Mucosa of stomach (tissue), 1 donor: ENCODE results near the gene GALNT13.

Experiments used
- H3K27me3 ChIP-seq: one replicate; pipeline ENCODE4 v1.7.0; 2013; ENCODE audit warnings: mild to moderate bottlenecking, low read length; ENCODE audit not compliant: control insufficient read depth, insufficient read depth
- H3K36me3 ChIP-seq: one replicate; pipeline ENCODE4 v1.7.0; 2013; ENCODE audit warnings: low read length; ENCODE audit not compliant: control insufficient read depth, insufficient read depth
- H3K4me1 ChIP-seq: one replicate; pipeline ENCODE4 v1.7.0; 2013; ENCODE audit warnings: mild to moderate bottlenecking, low read length; ENCODE audit not compliant: control insufficient read depth, insufficient read depth
- H3K4me3 ChIP-seq: one replicate; pipeline ENCODE4 v1.7.0; 2013; ENCODE audit warnings: low read length
- H3K9ac ChIP-seq: one replicate; pipeline ENCODE4 v1.7.0; 2013; ENCODE audit warnings: mild to moderate bottlenecking, low read length, moderate library complexity
- H3K9me3 ChIP-seq: one replicate; pipeline ENCODE4 v1.7.0; 2013; ENCODE audit warnings: mild to moderate bottlenecking, low read length, moderate library complexity; ENCODE audit not compliant: control insufficient read depth
- donor health status: Pancreatic carcinoma.

Gene GALNT13

DNA sequence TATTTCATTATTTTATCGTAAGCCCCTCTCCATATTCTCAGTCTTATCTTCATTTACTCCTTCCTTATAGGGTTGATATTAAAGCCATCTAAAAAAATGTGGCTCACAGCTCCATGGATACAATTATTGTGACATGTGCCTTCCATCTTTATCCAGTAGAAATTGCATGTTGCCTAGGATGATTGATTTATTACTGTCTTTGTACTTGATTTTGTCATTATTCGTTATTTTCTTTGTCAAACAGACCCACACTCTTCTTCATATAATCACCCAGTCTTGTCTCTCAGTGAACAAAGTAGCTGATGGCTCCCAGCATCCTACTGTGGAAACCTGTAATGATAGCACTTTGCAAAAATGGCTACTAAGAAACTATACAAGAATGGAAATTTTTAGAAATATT is 574.6 kb downstream of the GALNT13 start:
- peaks cover 4% of the 10 kb centered on the region for H3K4me1 ChIP-seq

GRCh38 chr2:154447727-154448418 is 576.2 kb downstream of the GALNT13 start:
- no peaks in the 10 kb centered on the region for H3K36me3 ChIP-seq
- no peak overlapping the region for H3K4me3 ChIP-seq
- no peaks in the 10 kb centered on the region for H3K27me3 ChIP-seq
- H3K4me1 ChIP-seq: peaks cover 4% of the 10 kb centered on the region
- no peaks in the 10 kb centered on the region for H3K9me3 ChIP-seq
- H3K9ac ChIP-seq: no peak overlapping the region

More for the DNA sequence above, 574.6 kb downstream of the GALNT13 start:
- Histone ChIP-seq H3K9ac (no peak overlapping the region), H3K9me3 (no peaks in the 10 kb centered on the region), H3K4me3 (no peak overlapping the region), H3K27me3 (no peaks in the 10 kb centered on the region), H3K36me3 (no peaks in the 10 kb centered on the region)

- Histone ChIP-seq H3K9me3 (no peaks in the 10 kb centered on the region), H3K36me3 (no peaks in the 10 kb centered on the region), H3K9ac (no peak overlapping the region), H3K4me1 (peaks cover 4% of the 10 kb centered on the region), H3K27me3 (no peaks in the 10 kb centered on the region), H3K4me3 (no peak overlapping the region)
Observed at GRCh38 chr2:154449951-154450658, 578.4 kb downstream of the GALNT13 start.

DNA sequence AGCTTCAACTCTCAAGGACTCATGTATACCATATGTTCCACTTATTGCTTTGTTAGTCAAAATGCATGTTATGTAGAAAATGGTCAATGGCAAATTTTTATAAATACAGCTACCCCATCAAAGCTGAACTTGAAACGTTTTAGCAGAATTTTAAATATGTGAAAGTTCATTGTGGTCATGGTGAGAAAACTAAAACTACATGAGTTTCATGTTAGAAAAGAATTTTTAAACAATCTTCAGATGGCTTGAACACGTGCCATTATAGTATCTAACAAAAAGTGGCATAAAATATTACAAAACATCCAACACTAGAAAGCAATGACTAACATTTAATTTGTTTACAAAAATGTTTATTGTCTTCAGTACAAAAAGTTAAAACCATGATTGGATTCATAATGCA is 580.7 kb downstream of the GALNT13 start:
- Histone ChIP-seq H3K36me3 (no peaks in the 10 kb centered on the region), H3K9me3 (no peaks in the 10 kb centered on the region), H3K4me1 (peaks cover 2% of the 10 kb centered on the region), H3K4me3 (no peak overlapping the region), H3K9ac (no peak overlapping the region), H3K27me3 (no peaks in the 10 kb centered on the region)

- Histone ChIP-seq H3K4me1 (no peaks in the 10 kb centered on the region), H3K27me3 (no peaks in the 10 kb centered on the region), H3K9ac (no peak overlapping the region), H3K36me3 (no peaks in the 10 kb centered on the region), H3K4me3 (no peak overlapping the region), H3K9me3 (no peaks in the 10 kb centered on the region)
Observed at GRCh38 chr2:154452906-154453493, 581.3 kb downstream of the GALNT13 start.

- no peaks in the 10 kb centered on the region for H3K27me3 ChIP-seq
- H3K9me3 ChIP-seq: no peaks in the 10 kb centered on the region
- H3K4me3 ChIP-seq: no peak overlapping the region
- H3K4me1 ChIP-seq: no peaks in the 10 kb centered on the region
- no peak overlapping the region for H3K9ac ChIP-seq
- no peaks in the 10 kb centered on the region for H3K36me3 ChIP-seq
Observed at GRCh38 chr2:154455166-154455565, 583.4 kb downstream of the GALNT13 start.

- no peaks in the 10 kb centered on the region for H3K4me1 ChIP-seq
- no peaks in the 10 kb centered on the region for H3K9me3 ChIP-seq
- H3K4me3 ChIP-seq: no peak overlapping the region
- H3K27me3 ChIP-seq: no peaks in the 10 kb centered on the region
- no peak overlapping the region for H3K9ac ChIP-seq
- H3K36me3 ChIP-seq: no peaks in the 10 kb centered on the region
Observed at GRCh38 chr2:154455866-154456265, 584.1 kb downstream of the GALNT13 start.

DNA sequence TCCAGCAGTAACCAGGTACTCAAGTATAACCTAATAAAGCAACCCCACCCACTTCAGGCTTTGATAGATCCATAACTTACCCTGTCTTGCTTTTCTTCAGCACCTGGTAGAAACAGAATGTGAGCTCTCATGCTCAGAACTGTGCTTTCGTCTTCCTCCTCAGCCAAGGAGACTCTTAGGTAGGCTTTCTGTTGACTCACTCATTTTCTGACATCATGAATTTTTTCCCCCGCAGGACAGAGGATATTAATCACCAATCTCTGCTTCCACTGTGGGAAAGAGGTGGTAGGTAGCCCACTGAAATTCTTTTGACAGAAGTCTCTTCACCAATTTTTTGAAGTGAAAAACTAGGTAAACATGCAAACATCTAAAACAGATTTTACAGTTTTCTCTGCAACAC is 585.6 kb downstream of the GALNT13 start:
- no peaks in the 10 kb centered on the region for H3K27me3 ChIP-seq
- H3K4me1 ChIP-seq: no peaks in the 10 kb centered on the region
- H3K9me3 ChIP-seq: no peaks in the 10 kb centered on the region

DNA sequence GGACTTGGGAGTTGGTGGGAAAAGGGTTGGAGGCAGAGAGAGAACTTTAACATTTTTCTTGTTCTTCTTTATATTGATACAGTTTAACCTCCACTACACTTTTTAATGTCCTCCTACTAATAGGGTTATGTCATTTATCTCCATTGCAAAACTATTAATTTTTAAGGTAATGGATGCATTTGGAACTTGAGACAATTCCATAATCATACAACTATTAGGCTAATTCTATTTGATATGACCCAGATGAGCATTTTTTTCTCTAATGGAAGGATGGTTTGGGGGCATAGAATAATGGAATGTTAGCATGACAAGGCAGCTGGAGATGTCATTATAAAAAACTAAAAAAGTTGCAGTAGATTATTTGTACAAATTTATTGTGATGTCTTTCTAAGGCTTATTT is 587.6 kb downstream of the GALNT13 start:
- no peak overlapping the region for H3K9ac ChIP-seq
- no peaks in the 10 kb centered on the region for H3K27me3 ChIP-seq
- no peaks in the 10 kb centered on the region for H3K9me3 ChIP-seq
- no peaks in the 10 kb centered on the region for H3K4me1 ChIP-seq
- H3K36me3 ChIP-seq: no peaks in the 10 kb centered on the region
- no peak overlapping the region for H3K4me3 ChIP-seq

More for the DNA sequence above, 585.6 kb downstream of the GALNT13 start:
- Histone ChIP-seq H3K4me3 (no peak overlapping the region), H3K36me3 (no peaks in the 10 kb centered on the region), H3K9ac (no peak overlapping the region)

DNA sequence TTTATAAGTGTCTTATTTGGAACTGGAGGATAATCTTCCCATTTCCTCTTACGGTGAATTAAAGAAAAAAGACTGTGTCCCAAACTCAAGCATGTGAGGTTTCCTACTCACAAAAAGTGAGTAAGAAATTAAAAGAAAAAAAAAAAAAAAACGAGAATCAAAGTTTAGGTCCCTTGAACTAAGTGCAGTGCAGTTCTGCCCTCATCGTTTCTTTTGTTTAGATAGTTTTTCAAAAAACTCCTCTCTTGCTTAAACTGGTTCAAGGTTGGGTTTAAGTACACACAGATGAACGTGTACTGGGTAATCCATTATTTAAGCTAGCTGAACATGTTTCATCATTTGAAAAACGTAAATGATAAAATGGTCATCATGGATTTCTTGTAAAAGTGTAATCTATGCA is 590.9 kb downstream of the GALNT13 start:
- Histone ChIP-seq H3K27me3 (no peaks in the 10 kb centered on the region), H3K36me3 (no peaks in the 10 kb centered on the region), H3K9me3 (no peaks in the 10 kb centered on the region), H3K4me3 (no peak overlapping the region), H3K9ac (no peak overlapping the region), H3K4me1 (no peaks in the 10 kb centered on the region)

DNA sequence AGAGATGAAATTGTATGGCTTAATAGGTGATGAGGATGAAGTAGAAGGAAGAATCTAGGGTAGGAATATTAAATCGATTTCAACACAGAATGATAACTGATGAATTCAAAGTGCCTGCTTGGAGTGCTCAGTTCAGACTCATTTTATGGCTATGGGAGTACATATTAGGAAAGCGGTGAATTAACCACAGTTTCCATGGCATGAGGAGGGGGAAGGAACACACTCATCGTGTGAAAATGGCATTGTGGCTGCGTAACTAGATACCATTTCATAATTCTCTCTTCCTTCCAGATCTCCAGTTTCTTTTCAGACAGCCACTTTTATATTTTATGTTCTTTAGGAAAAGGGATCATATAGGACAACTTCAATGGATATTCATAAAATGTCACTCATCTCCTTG is 594.5 kb downstream of the GALNT13 start:
- Histone ChIP-seq H3K4me3 (no peak overlapping the region), H3K4me1 (no peaks in the 10 kb centered on the region), H3K9me3 (no peaks in the 10 kb centered on the region), H3K36me3 (no peaks in the 10 kb centered on the region), H3K27me3 (no peaks in the 10 kb centered on the region), H3K9ac (no peak overlapping the region)

DNA sequence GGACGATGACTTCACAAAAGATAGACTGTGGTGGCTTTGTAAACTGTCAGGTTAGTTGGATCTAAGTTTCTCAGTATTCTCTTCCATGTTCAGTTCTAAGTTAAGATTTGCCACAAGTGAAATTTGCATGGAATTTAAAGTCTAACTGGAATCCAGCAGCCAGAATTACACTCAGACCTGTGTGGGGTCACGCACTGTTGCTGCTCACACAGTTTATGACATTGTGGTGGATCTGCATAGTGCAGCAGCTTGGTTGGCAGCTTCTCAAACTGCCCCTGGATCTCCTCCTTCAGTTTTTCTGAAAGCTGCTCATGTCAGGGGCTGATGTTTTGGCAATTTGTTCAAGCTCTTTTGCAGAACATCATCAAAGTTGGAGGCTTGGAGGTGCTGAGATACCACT is 598.7 kb downstream of the GALNT13 start:
- Histone ChIP-seq H3K9me3 (no peaks in the 10 kb centered on the region), H3K4me3 (no peak overlapping the region), H3K27me3 (no peaks in the 10 kb centered on the region), H3K4me1 (no peaks in the 10 kb centered on the region), H3K9ac (no peak overlapping the region), H3K36me3 (no peaks in the 10 kb centered on the region)
